NT2/D1 (cell line): ENCODE measurements around the gene SCD.

Source experiments
- SUZ12 ChIP-seq: IDR thresholded peaks from 2 replicates; pipeline ENCODE4 v1.6.1; 2011; ENCODE audit not compliant: insufficient read length, insufficient read depth; ENCODE audit errors: extremely low read depth
- YY1 ChIP-seq: IDR thresholded peaks from 2 replicates; pipeline ENCODE4 v1.6.1; 2011; ENCODE audit not compliant: insufficient read length, insufficient read depth
- ZNF274 ChIP-seq: IDR thresholded peaks from 2 replicates; pipeline ENCODE4 v1.6.1; 2011; ENCODE audit warnings: mild to moderate bottlenecking, low read depth, low read length

DNA sequence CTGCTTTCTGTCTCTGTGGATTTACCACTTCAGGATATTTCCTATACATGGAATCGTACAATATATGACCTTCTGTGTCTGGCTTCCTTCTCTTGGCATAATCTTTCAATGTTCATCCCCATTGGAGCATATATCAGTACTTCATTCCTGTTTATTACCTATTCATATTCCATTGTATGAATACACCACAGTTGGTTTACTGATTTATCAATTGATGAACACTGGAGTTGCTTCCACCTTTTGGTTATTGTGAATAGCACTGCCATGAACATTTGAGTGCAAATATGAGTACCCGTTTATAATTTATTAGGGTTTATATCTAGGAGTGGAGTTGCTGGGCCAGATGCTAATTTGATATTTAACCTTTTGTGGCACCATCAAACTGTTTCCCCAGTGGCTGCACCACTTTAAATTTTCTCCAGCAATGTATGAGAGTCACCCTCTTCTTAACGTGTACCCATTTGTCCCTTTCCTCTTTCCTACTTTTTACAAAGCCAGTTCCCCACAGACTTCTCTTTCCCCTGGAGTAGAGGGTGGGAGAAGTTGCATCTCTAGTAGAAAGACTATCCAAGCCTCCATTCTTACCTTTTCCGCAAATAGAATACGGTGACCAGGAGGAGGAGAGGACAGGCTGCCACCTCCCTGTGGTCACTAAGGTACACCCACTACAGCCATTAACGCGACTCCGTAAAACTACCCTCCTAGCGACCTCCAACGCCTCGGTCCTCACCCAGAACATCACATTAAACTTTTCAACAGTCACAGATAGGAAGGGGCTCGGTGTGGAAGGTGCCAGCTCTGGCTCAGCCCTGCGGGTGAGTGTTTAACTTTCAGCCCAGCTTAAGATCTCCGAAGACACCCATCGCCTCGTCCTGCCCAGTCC lies 25.6 kb downstream of the SCD start:
- TF ChIP-seq ZNF274: no peak
- no peak for TF ChIP-seq YY1
- no peak for TF ChIP-seq SUZ12
